H9 (cell line): ENCODE results near the gene BIRC5. TPM values are rescaled to one million over a fixed set of nuclear protein-coding genes. Genes with fewer than 3 reads are reported as not detected.

ENCODE experiments used
- DNase-seq: peaks from one replicate; pipeline ENCODE4 v3.0.0-alpha.2; 2017
- H2AFZ ChIP-seq: one replicate; pipeline ENCODE4 v1.6.1; 2013; ENCODE audit warnings: mild to moderate bottlenecking, low read length, control low read depth, moderate library complexity
- H2AK5ac ChIP-seq: 2 replicates; pipeline ENCODE4 v1.6.1; 2013; ENCODE audit warnings: low read length, control low read depth, mixed read lengths; ENCODE audit not compliant: insufficient read length
- H2BK120ac ChIP-seq: one replicate; pipeline ENCODE4 v1.6.1; 2013; ENCODE audit warnings: low read depth, mild to moderate bottlenecking, low read length, control low read depth, inconsistent platforms; ENCODE audit not compliant: poor library complexity, severe bottlenecking
- H2BK12ac ChIP-seq: 2 replicates; pipeline ENCODE4 v1.6.1; 2013; ENCODE audit warnings: low read length, control low read depth, mixed read lengths, low read depth; ENCODE audit not compliant: insufficient read length
- H2BK15ac ChIP-seq: 2 replicates; pipeline ENCODE4 v1.6.1; 2013; ENCODE audit warnings: low read depth, low read length, control low read depth
- H2BK20ac ChIP-seq: one replicate; pipeline ENCODE4 v1.6.1; 2013; ENCODE audit warnings: low read depth, mild to moderate bottlenecking, low read length, control low read depth, inconsistent platforms; ENCODE audit not compliant: poor library complexity, severe bottlenecking
- H2BK5ac ChIP-seq: 2 replicates; pipeline ENCODE4 v1.6.1; 2013; ENCODE audit warnings: low read length, control low read depth, mixed read lengths; ENCODE audit not compliant: insufficient read length
- H3K14ac ChIP-seq: 2 replicates; pipeline ENCODE4 v1.6.1; 2013; ENCODE audit warnings: low read length, control low read depth; ENCODE audit not compliant: insufficient read depth
- H3K18ac ChIP-seq: 2 replicates; pipeline ENCODE4 v1.6.1; 2013; ENCODE audit warnings: low read depth, mild to moderate bottlenecking, mixed read lengths, low read length, control low read depth; ENCODE audit not compliant: insufficient read length
- H3K23ac ChIP-seq: 2 replicates; pipeline ENCODE4 v1.6.1; 2013; ENCODE audit warnings: low read length, control low read depth, mixed read lengths, low read depth; ENCODE audit not compliant: insufficient read length
- H3K23me2 ChIP-seq: 2 replicates; pipeline ENCODE4 v1.6.1; 2013; ENCODE audit warnings: low read depth, mild to moderate bottlenecking, mixed read lengths, low read length, control low read depth; ENCODE audit not compliant: insufficient read length, poor library complexity, severe bottlenecking
- H3K27ac ChIP-seq: 2 replicates; pipeline ENCODE4 v1.5.1; 2013; ENCODE audit warnings: low read length, control low read depth, mixed read lengths, low read depth; ENCODE audit not compliant: insufficient read length
- H3K27me3 ChIP-seq: 2 replicates; pipeline ENCODE4 v1.6.1; 2013; ENCODE audit warnings: low read length, control low read depth, inconsistent platforms; ENCODE audit not compliant: insufficient read depth
- H3K4ac ChIP-seq: 2 replicates; pipeline ENCODE4 v1.6.1; 2013; ENCODE audit warnings: low read depth, mild to moderate bottlenecking, control low read depth, inconsistent platforms, low read length, moderate library complexity
- H3K4me1 ChIP-seq: 2 replicates; pipeline ENCODE4 v1.6.1; 2013; ENCODE audit warnings: low read length, control low read depth, inconsistent platforms; ENCODE audit not compliant: insufficient read depth
- H3K4me2 ChIP-seq: 2 replicates; pipeline ENCODE4 v1.6.1; 2013; ENCODE audit warnings: low read length, control low read depth, mixed read lengths; ENCODE audit not compliant: insufficient read length, insufficient read depth
- H3K56ac ChIP-seq: 2 replicates; pipeline ENCODE4 v1.6.1; 2013; ENCODE audit warnings: low read depth, mild to moderate bottlenecking, mixed read lengths, low read length, control low read depth; ENCODE audit not compliant: insufficient read length
- H3K79me1 ChIP-seq: 2 replicates; pipeline ENCODE4 v1.6.1; 2013; ENCODE audit warnings: low read depth, mild to moderate bottlenecking, moderate library complexity, low read length, control low read depth, inconsistent platforms; ENCODE audit not compliant: insufficient read depth, poor library complexity, severe bottlenecking
- H3K79me2 ChIP-seq: 2 replicates; pipeline ENCODE4 v1.6.1; 2013; ENCODE audit warnings: low read length, control low read depth, inconsistent platforms; ENCODE audit not compliant: insufficient read depth
- H3K9ac ChIP-seq: 2 replicates; pipeline ENCODE4 v1.6.1; 2013; ENCODE audit warnings: low read length, control low read depth, mixed read lengths; ENCODE audit not compliant: insufficient read length; ENCODE audit errors: extremely low read depth
- H3K9me3 ChIP-seq: one replicate; pipeline ENCODE4 v1.6.1; 2013; ENCODE audit warnings: low read depth, low read length, inconsistent platforms; ENCODE audit not compliant: control insufficient read depth
- H3T11ph ChIP-seq: one replicate; pipeline ENCODE4 v1.6.1; 2013; ENCODE audit warnings: mild to moderate bottlenecking, low read length, control low read depth, inconsistent platforms
- H4K20me1 ChIP-seq: one replicate; pipeline ENCODE4 v1.6.1; 2013; ENCODE audit not compliant: control insufficient read depth, insufficient read length, insufficient read depth
- H4K5ac ChIP-seq: 2 replicates; pipeline ENCODE4 v1.6.1; 2013; ENCODE audit warnings: low read depth, mild to moderate bottlenecking, mixed read lengths, low read length, control low read depth; ENCODE audit not compliant: insufficient read length
- H4K8ac ChIP-seq: replicated peaks from 2 replicates; pipeline ENCODE4 v1.6.1; 2013; ENCODE audit warnings: low read length, control low read depth, mixed read lengths, low read depth; ENCODE audit not compliant: insufficient read length
- H4K91ac ChIP-seq: 2 replicates; pipeline ENCODE4 v1.6.1; 2013; ENCODE audit warnings: low read depth, mild to moderate bottlenecking, moderate library complexity, mixed read lengths, low read length, control low read depth; ENCODE audit not compliant: insufficient read length
- H3K27ac Mint-ChIP-seq, 3 experiments: 2 replicates in 2 of 3; 3 replicates in 1 of 3; pipeline ENCODE4 v1.8.0; 2020 to 2021; ENCODE audit warnings: mixed read lengths in 3 of 3, mild to moderate bottlenecking in 1 of 3, moderate library complexity in 1 of 3
- H3K27me3 Mint-ChIP-seq: 2 replicates; pipeline ENCODE4 v1.8.0; 2021; ENCODE audit warnings: low read depth, mild to moderate bottlenecking, moderate library complexity, mixed read lengths
- H3K36me3 Mint-ChIP-seq, 3 experiments: 2 replicates in 2 of 3; 3 replicates in 1 of 3; pipeline ENCODE4 v1.8.0; 2020 to 2021; ENCODE audit warnings: low read depth in 3 of 3, mixed read lengths in 3 of 3; ENCODE audit not compliant: insufficient read depth in 1 of 3
- H3K4me1 Mint-ChIP-seq, 2 experiments: 2 replicates each; pipeline ENCODE4 v1.8.0; 2020; ENCODE audit warnings: mixed read lengths in 2 of 2
- H3K4me3 Mint-ChIP-seq, 2 experiments: 2 replicates in 1 of 2; 3 replicates in 1 of 2; pipeline ENCODE4 v1.8.0; 2020 to 2021; ENCODE audit warnings: mild to moderate bottlenecking in 2 of 2, mixed read lengths in 2 of 2, moderate library complexity in 1 of 2
- H3K9me3 Mint-ChIP-seq, 2 experiments: 2 replicates in 1 of 2; 3 replicates in 1 of 2; pipeline ENCODE4 v1.8.0; 2020; ENCODE audit warnings: mild to moderate bottlenecking in 2 of 2, mixed read lengths in 2 of 2, moderate library complexity in 1 of 2
- WGBS: extraction: QIAGEN DNeasy Blood & Tissue Kit; methylation state at CpG from one replicate; pipeline ENCODE4 v1.1.7; 2013; ENCODE audit warnings: missing lambda C conversion rate, low lambda C conversion rate, mixed read lengths; ENCODE audit not compliant: insufficient read length; ENCODE audit errors: extremely low coverage; 5-methylcytosine and 5-hydroxymethylcytosine counted together
- total RNA-seq: library from RNA; stranded (reverse); gene quantifications from 2 replicates; pipeline ENCODE4 v1.2.1, GENCODE V29; 2021
- TF ChIP-seq, protein P1 (sequence below): fragments of 200-600 bp; sonication (generic); conservative IDR thresholded peaks from 3 replicates; pipeline ENCODE4 v1.8.0; 2021; ENCODE audit warnings: antibody characterized with exemption, mild to moderate bottlenecking

Gene BIRC5
- total RNA-seq, 1 experiment from 2014 or later: 97.8 TPM

DNA sequence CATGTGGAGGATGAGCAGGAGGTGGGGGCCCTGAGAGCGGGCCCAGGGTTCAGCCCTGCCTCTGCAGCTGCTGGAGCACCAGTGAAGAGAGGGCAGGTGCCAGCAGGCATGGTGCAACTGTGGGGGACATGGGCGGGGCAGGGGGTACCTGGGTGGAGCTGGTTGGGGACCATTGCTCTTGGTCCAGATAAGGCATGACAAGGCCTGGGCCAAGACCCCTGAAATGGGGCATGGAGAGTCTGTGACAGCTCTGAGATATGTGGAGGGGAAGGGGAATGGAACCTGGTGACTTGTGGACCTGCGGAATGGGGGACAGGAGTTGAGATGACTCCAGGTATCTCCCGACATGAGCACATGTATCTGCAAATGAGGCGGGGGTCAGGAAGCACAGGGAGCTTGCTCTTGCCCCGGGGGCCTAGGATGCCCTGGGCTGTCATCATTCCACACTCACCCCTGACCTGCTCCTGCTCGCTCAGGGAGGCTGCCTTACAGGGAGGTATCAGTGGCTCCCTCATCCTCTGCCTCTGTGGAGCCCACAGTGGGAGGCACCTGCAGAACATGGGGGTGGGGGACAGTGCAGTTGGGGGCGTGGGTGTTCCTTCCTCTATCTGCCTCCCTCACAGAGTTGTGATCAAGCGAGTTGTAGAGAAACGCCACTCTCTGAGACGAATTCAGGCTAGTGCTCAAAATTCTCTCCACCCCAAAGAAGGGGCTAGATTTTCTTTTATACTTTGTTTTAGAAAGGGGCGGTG lies 57.5 kb downstream of the BIRC5 start:
- Mint-ChIP-seq H3K27ac (peak overlapping the region in 2 of 3 experiments; percentile 20 to 60; a peak in 3 of 7 replicates), H3K36me3 (no peaks in the 10 kb centered on the region), H3K4me3 (no peak overlapping the region), H3K4me1 (peaks cover 44 to 59% of the 10 kb centered on the region in 2 experiments), H3K9me3 (peaks cover 0 to 4% of the 10 kb centered on the region in 2 experiments; a peak in 2 of 5 replicates), H3K27me3 (peaks cover 14% of the 10 kb centered on the region)
- H3K4me1 ChIP-seq: peaks cover 4% of the 10 kb centered on the region; the same call in 1 of the 2 replicates
- no peak overlapping the region for H3K4me2 ChIP-seq
- H3K79me1 ChIP-seq: no peaks in the 10 kb centered on the region
- no peak overlapping the region for H3K18ac ChIP-seq
- no peaks in the 10 kb centered on the region for H3K9me3 ChIP-seq
- H2AK5ac ChIP-seq: no peak overlapping the region
- H3K27ac ChIP-seq: no peak overlapping the region
- H4K91ac ChIP-seq: no peak overlapping the region
- H3K56ac ChIP-seq: no peak overlapping the region
- no peak overlapping the region for H2BK120ac ChIP-seq
- no peak overlapping the region for H3T11ph ChIP-seq
- no peak overlapping the region for H2AFZ ChIP-seq
- H2BK12ac ChIP-seq: no peak overlapping the region
- H2BK20ac ChIP-seq: no peak overlapping the region
- no peak overlapping the region for H3K14ac ChIP-seq
- H2BK15ac ChIP-seq: no peak overlapping the region
- no peak overlapping the region for H4K5ac ChIP-seq
- H4K20me1 ChIP-seq: no peaks in the 10 kb centered on the region
- no CpG with 5 or more reads among the region's 12 CpGs for WGBS
- peaks cover 4% of the 10 kb centered on the region for H3K23me2 ChIP-seq
- no peaks in the 10 kb centered on the region; the same call in 1 of the 2 replicates for H3K27me3 ChIP-seq
- H3K23ac ChIP-seq: no peak overlapping the region
- no peak overlapping the region for H2BK5ac ChIP-seq
- TF ChIP-seq, protein P1, sequence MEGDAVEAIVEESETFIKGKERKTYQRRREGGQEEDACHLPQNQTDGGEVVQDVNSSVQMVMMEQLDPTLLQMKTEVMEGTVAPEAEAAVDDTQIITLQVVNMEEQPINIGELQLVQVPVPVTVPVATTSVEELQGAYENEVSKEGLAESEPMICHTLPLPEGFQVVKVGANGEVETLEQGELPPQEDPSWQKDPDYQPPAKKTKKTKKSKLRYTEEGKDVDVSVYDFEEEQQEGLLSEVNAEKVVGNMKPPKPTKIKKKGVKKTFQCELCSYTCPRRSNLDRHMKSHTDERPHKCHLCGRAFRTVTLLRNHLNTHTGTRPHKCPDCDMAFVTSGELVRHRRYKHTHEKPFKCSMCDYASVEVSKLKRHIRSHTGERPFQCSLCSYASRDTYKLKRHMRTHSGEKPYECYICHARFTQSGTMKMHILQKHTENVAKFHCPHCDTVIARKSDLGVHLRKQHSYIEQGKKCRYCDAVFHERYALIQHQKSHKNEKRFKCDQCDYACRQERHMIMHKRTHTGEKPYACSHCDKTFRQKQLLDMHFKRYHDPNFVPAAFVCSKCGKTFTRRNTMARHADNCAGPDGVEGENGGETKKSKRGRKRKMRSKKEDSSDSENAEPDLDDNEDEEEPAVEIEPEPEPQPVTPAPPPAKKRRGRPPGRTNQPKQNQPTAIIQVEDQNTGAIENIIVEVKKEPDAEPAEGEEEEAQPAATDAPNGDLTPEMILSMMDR: no peak
- no peak for DNase-seq
- no peaks in the 10 kb centered on the region for H3K79me2 ChIP-seq
- H3K9ac ChIP-seq: no peak overlapping the region
- no peak overlapping the region for H4K8ac ChIP-seq
- H3K4ac ChIP-seq: no peak overlapping the region
